Stimulated activated CD4-positive, alpha-beta T cell treated with anti-CD3 and anti-CD28 coated beads, Interleukin-15, amount 100 ng/mL, for 24 hours (primary cell): ENCODE data around the gene TSHR.
"Not testable (repeated sequence)": the region's sequence is repeated elsewhere in the genome, so short reads cannot be mapped to it uniquely, and the experiment has no call there.

Experiments used
- DNase-seq: peaks from one replicate; pipeline ENCODE4 v3.0.0-alpha.2; 2020

TSHR gene

DNA sequence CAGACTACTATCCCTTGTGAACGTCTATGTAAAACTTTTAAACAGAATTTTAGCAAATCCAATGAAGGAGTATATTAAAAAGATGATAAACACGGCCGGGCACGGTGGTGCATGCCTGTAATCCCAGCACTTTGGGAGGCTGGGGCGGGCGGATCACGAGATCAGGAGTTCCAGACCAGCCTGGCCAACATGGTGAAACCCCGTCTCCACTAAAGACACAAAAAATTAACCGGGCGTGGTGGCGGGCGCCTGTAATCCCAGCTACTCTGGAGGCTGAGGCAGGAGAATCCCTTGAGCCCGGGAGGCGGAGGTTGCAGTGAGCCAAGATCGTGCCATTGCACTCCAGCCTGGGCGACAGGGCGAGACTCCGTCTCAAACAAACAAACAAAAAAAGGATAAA, 2.2 kb upstream of the TSHR start:
- not testable (repeated sequence) for DNase-seq

DNA sequence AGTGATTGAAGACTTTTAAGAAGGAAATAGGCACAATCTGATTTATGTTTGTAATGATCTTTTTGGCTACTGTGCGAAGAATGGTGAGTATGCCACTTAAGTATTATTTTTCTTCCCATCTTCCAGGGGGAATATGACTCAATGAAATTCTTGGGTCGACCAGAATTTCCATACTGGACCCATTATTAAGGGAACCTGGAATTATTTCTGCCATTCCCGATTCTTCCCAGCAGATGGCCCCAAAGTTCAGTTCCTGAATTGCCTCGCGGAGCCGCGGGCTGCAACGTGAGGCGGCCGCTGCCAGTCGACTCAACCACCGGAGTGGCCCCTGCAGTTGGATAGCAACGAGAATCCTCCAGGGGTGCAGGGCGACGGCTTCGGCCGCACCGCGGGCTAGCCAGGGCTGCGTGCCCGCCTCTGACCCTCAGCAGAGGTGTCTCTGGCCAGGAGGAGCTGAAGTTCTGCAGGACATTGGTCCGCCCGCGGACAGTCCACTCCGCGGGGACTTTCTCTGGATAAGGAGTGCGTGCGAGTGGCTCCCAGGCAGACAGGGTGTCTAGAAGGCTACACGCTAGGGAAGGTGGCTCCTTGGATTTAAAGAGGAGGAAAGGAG, 628 bp upstream of the TSHR start:
- DNase-seq: peak; percentile 79

DNA sequence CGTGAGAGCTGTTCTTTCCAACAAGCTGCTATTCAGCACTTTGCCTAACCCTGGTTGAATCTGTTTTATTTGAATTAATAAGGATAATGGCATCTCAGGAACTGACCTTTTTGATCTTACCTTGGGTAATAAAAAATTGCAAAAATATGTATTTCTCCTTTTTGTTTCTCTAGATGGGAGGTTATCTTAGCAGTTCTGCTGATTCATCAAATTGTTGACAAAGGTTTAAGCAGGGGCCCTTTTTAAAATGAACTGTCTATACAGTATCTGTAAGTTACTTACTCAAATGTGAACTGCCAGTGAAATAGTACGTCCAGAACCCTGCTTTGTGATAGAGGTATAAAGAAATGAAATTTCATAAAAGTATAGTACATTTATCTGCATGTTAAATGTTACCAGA, 681 bp downstream of the TSHR start:
- DNase-seq: no peak

DNA sequence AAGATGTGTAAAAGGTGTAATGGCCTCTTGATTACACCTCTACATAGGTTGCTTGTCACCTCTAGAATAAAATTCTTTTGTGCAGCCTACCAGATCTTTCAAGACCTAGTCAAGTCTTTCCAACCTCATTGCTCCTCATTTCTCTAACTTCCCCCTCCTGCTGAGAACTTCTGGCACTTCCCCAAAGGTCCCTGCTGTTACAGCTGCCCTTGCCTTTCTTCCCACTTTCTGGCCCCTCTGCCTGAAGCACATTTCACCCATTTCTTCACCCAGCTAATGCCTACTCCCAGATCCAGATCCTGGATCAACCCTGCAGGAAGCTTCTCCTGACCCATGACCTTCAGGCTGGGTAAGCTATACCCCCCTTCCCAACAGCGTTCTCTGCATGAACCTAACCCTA, 1.5 kb downstream of the TSHR start:
- DNase-seq: no peak

DNA sequence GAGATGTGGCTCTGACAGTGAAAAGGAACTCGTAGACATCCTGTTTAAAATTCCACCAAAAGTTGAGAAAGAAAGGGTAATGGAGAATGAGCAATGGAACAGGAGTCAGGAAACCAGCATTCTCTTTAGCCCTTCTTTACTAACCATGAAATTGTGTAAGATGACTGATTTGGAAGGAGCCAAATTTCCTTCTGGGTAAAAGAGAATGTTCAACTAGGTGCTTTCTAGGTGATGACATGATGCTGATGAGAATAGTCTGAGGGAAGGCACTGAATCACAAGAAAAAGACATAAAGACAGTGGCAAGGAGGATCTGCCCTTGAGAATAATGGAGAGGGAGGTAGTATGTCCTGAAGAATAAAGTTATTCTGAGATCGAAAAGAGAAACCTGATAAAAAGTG, 2.2 kb downstream of the TSHR start:
- DNase-seq: no peak

DNA sequence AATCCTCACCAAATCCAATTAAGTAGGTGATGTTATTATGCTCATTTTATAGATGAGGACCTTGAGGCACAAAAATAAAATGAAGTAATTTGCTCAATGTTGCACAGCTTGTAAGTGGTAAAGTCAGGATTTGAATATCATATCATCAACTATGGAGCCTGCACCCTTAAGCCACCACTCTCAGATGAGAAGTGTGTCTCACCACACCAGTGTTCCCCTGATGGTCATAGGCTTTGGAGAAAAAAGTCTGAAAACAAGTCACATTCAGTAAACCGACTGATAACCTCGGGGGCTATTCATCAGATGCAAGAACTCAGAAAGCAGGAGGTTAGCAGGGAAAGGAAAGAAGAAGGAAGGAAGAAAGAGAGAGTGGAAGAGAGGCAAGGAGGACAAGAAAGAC, 2.8 kb downstream of the TSHR start:
- DNase-seq: no peak

DNA sequence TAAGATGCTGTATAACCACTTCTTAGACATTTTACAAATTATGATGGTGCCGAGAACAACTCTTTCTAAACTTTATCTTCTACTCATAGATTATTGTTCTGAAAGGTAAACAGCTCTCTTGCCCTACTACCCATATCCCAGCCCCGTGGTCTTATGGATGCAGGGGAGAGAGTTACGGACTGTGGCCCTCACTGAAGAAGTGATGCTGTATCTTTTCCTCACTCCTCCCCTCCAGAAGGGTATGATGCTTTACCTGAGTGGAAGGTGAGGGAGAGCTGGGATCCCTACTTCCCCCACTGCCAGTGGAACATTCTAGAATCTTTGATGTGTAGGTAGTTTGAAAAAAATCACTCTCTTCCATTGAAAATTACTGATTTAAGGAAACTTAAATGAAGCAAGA, 3.5 kb downstream of the TSHR start:
- no peak for DNase-seq

DNA sequence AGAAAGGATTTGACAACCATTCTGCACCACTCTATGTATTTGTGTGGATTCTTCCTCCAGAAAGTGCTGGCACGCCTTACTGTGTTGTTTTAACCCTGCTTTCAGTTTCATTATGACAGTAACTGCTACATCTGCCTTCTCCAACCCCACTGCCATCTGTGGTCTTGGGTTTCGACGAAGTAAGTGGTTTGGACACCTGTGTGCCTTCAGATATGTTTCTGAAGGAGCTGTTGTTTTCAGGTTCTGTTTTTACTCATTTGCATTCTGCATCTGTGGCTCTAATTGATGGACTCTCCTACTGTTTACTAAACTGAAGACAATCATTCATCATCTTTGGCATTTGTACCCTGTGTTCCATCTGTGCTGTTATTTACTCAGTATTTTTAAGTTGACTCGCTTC, 4.1 kb downstream of the TSHR start:
- DNase-seq: peak; percentile 62

DNA sequence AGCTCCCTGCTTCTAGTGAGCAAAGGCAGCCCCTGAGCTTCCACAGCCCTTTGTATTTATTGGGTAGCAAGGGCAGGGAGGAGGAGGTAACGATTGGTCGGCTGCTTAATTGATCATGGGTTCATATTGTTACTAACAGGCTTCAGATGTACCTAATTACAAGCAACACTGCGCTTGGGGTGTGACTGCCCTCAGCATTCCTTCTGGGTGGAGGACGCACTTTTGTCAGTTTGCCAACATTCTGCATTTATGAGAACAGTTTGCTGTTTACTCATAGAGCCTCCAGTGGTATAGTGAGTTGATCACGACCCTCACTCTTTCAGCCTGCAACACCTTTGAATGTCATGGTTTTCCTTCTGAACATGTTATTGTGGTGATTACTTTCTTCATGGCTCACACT, 9.6 kb downstream of the TSHR start:
- no peak for DNase-seq

DNA sequence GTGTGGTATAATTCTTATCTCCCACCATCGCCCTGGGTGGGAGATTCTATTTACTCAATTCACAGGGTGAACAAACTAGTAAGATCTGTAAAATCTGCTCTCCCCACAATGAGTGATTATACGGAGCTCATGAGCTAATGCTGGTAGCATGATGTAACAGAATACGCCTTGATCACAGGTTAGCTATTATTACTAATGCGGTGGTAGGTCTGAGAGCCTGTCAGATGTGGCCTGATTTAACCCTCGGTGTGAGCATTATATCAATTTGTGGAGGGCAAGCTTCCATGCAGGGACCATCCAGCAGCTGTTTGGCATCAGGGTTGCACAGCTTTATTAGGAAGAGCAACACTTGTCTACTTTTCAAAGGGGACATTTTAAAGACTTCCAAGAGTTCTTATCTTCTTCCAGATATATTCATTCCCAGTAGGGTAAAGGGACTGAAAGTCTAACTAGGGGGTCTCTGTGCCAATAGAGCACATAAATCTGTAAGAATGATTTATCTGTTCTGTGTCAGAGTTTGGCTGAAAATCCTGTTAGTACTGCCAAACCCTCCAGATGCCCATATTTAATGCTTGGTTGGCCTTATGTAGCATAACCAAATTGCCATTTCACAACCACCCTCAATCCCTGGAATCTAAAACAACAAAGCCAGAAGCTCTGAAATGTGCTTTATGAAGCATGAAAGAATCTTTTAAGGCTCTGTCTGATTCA, 18.7 kb downstream of the TSHR start:
- DNase-seq: no peak

DNA sequence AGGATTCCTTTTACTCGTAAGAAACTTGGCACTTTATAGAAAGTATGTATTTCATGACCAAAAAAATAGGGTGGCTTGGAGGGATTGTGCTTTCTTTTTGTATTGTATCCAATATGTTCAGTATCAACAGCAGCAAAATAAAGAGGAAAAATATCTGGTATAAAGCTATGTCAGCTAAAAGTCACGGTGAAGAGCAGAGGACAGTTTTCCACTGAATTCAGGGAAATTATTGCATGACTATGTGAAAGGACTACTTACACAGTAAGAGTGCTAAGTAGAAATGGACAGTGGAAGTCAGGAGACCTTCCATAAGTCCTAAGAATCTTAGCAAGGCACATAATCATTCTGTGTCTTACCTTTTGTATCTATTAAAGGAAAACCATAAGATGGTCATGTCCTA, 19.3 kb downstream of the TSHR start:
- no peak for DNase-seq

DNA sequence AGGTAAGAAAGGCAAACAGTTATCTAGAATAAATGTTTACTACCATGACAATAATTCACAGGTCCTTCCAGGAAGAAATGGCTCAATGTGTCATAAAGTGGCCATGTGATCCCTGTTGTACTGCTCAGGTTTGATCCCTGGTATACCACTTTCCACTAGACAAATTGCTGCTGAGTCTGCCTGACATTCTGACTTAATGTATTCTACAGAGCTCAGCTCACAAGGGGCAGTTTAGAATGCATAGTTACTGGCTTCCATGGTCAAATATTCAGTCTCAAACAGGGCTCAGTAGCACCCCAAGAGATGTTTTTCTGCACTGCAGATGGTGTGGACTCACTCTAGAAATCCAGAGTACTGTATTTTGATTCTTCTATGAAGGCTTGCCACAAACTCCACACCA, 21.8 kb downstream of the TSHR start:
- DNase-seq: no peak

DNA sequence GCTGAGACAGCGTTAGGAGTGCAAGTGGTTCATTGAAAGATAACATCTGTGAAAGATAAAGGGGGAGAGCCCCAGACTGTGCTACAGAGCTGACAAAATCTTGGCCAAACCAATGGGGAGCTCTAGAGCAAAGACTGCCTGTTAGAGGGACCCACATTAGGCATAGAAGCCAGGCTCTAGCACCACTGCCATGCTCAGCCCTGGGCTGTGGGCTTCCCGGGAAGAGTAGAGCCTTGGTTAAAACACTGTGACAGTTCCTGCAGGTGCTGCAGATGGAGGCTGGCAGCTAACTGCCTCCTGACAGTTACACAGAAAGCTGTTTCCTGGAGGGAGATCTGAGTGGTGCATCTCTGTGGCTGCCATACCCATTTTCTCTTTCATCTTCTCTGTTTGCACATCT, 23.0 kb downstream of the TSHR start:
- DNase-seq: peak; percentile 4

DNA sequence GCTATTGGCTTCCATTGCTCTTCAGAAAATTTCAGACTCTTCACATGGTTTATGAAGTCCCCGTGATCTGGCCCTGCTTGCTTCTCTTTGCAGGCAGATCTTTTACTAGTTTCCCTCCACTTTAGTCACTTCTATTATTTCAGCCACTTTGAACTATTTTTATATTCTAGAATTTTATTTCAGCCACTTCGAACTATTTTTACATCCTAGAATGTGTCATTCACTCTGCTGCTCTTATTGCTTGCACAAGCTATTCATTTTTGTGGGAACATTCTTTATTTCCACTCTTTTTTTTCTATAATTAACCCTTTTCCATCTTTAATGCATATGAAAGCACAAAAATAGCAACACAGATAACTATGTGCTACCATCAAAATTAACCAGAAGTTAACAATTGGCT, 24.5 kb downstream of the TSHR start:
- no peak for DNase-seq

DNA sequence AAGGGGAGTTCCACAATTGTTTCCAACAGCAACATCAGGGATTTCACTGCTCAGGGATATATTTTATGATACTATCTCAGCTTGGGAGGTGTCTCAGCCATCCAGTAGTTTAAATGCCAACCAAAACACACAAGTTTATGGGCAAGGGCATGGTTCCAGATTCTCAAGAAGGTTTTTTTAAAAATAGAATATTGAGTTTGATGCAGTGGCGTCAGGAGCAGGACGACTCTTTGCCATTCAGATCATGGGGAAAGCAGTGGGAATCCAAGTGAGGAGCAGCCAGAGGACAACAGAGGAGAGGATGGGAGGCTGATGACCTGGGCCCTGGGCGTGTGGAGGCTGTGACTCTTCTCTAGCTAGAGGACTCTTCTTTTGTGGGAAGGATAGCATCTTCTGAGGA, 25.7 kb downstream of the TSHR start:
- DNase-seq: no peak

DNA sequence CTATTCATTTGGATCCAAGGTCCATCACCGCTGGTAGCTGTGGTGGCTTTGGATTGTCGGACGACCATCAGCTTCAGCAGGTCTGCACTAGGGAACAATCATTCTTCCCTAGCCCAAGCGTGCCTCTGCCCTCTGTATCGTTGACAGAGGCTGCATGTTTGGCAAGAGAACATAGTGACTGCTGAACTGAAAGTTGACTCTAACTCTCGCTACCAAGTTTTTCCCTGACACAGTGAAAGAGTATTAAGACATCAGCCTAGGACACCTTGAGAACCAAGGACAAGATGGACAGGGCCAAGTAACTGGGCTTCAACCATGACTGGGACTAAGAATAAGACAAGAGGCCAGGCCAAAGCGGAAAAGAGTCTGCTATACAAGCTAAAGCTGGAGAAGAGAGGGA, 26.3 kb downstream of the TSHR start:
- no peak for DNase-seq

DNA sequence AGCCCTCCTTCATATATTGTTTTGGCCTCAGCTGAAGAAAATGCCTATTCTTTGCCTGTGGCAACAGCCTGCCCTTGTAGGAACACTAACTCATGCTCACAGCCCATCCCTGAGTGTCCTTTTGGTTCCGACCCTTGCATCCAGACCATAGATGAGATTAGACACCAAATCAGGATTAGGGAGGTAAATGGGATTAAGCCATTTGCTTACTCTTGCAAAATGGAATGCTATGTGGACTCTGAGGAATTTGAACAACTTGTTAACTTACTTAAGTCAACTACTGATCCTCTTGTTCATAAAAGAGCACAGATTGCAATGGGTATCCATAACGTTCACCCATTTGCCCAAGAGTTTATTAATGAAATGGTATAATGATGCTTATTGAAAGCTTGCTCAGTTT, 27.3 kb downstream of the TSHR start:
- no peak for DNase-seq

DNA sequence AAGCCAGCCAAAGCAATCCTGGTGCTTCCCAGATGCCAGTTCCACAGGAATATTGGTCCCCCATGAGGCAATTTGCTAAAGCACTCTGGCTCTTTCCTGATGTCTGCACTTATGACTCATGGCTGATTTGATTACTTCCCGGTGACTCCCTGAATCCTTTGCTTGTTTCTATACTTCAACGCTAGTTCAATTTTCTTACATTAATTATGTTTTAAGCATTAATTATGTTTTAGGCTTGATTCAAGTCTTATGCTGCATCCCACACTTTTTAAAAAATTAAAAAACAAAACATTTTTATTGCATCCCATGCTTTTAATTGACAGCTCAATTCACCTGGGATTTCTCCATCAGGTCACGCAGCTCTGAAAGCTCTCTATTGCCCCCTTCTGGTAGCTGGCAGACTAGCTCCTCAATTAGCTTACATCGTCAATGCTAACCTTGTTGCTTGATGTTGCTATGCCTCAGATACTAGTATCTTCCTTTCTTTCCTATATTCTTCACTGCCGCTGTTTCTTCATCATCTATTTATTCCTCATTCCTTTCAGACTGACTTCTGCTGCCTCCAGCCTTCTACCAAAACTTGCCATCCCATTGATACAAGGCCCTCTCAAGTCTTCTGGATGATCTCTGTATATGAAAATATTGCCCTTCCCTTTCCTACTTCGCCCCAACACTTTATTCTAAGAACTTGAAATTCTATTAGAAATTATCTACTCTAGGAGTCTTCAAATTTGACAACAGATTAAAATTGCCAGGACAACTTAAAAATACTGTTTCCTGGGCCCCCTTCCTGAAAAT, 32.0 kb downstream of the TSHR start:
- peak; percentile 64 for DNase-seq

DNA sequence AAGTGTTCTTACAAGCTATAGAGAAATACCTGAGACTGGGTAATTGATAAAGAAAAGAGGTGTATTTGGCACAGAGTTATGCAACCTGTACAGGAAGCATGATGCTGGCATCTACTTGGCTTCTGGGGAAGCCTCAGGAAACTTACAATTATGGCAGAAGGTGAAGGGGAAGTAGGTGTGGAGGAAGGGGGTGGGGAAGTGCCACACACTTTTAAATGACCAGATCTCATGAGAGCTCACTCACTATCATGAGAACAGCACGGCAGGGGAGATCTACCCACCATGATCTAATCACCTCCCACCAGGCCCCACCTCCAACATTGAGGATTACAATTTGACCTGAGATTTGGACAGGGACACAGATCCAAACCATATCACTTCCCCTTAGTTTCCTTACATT, 32.8 kb downstream of the TSHR start:
- no peak for DNase-seq

DNA sequence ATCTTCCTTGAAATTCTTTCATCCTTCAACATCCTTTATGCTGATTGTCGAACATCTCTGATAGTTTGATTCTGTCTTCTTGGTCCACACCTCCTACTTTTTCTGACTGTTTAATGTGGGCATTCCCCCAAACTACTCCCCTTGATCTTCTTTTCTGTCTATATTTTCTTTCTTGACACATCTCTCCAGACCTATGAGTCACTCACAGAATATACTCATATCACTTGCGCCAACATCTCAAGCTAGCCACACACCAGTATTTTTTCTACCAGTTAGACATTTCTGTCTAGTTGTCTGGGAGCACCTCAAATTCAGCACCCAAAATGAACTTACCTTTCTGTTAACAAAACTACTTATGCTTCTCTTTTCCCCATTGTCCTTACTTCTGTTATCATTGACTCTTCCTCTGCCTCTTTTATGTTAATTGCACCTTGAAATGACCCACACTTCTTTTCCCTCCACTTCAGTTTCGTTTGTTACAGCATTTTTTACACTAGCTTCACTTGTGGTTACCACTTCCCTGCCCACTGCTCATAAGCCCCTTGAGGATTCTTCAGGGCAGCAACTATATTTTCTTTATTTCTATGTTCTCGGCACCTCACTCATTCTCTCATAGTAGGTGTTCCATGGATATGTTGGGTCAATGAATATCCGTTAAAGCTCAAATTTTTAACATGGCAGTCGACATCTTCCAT, 33.5 kb downstream of the TSHR start:
- no peak for DNase-seq

DNA sequence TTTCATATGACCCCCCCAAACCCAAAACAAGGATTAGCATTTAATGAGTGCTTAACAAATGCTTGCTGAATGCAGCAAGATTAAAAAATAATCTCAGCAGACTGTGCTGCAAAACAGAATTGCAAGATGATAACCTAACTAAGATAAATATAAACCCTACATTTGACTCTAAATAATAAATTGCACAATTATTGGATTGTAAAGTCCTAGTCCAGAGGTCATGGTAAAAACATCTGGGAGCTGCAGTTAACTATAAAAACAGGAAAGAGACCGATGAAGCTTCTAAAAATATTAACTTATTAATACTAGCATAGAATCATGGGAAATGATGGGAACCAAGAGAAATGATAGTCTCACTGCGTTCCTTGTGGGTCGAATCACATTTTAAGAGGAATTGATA, 37.2 kb downstream of the TSHR start:
- no peak for DNase-seq

DNA sequence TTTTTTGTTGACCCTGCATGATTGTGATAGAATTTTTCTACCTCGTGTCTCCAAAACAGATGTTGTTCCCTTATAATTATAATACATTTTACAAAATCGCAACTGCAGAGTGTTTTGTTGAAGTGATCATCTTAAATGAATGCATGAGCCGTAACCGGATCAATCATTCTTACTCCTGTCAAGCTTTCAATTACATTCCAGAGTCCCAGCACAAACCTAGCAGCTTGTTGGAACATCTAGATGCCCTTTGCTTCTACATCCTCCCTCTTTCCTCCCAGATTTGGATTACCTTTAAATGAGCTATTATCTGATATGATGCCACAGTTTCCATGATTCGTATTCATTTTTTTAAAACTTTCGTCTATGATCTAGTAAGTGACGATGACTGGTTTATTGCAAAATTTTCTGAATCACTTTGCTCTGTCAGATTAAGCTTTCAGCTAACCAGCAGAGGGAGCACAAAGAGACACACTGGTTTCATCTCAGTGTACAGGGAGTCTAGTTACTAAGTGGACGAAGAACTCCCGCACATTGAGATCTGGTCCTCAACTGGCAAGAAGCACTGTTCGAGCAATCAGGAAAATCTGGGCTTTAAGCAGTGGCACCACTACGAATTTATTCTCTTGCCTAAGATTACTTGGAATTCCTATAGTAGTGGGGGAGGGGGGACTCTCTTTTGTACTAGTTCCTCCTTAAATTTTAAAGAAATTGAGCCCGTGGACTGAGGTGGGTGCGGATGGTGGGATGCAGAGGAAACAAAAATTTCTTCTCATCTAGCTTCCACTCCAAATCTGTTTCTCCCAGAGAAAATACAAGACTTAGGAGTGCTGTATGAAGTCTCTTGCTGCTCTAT, 40.9 kb downstream of the TSHR start:
- peak; percentile 25 for DNase-seq

DNA sequence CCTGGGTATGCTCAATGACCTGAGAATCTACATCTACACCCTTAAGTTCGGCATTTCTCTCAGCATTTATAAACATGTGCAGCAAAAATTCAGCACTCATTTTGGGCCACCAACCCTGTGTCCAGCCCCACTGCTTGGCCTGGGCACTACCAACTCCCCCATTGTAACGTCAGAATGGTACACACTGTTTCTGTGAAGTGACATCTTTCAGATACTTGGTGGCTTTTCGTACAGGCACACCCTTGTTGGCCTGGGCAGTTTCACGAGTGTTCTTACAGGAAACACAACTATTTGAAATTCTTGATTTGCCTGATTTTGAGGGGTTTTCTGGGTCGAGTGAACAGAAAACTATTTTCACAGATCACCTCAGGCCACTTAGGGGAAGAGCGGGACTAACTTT, 46.0 kb downstream of the TSHR start:
- no peak for DNase-seq
